ENCODE results near the gene GGACT.

- TF ChIP-seq CTCF (IDR thresholded peaks at IDR 0.05), result no peak
- no peak for TF ChIP-seq POLR2A (IDR thresholded peaks at IDR 0.05)
- no peak for TF ChIP-seq POLR2AphosphoS5 (IDR thresholded peaks at IDR 0.05; ENCODE audit: insufficient read depth in 1 of 2, low read depth in 1 of 2)
Observed at GRCh38 chr13:100581504-100581903, 7.1 kb downstream of the GGACT start.

Data from vagina (tissue), 2 donors.